A673 (cell line): ENCODE data around the gene TUBA4B. TPM values are rescaled to one million over a fixed set of nuclear protein-coding genes. Genes with fewer than 3 reads are reported as not detected.
"Not testable (repeated sequence)": the region's sequence is repeated elsewhere in the genome, so short reads cannot be mapped to it uniquely, and the experiment has no call there.

Experiments used
- BruUV-seq: library from RNA; stranded (reverse); fragments of 400-500 nt; replicated peaks from 2 replicates; lab custom pipeline; 2021; lab: Mats Ljungman, UMichigan
- CTCF ChIA-PET: fragments of 300-600 bp; sonication (Branson Sonifier 250); formaldehyde crosslinking; loops from one replicate; lab custom pipeline; 2022; ENCODE audit warnings: antibody characterized with exemption; lab: Charles Lee
- POLR2A ChIA-PET: fragments of 300-600 bp; sonication (Branson Sonifier 250); formaldehyde crosslinking; loops from one replicate; lab custom pipeline; 2022; ENCODE audit warnings: antibody characterized with exemption; ENCODE audit not compliant: low non-redundant PET; lab: Charles Lee
- DNase-seq: peaks from one replicate; pipeline ENCODE4 v3.0.0-alpha.2; 2015; ENCODE audit warnings: low spot score
- H3K27ac ChIP-seq: fragments of 200-600 bp; sonication (generic); 2 replicates; pipeline ENCODE4 v1.5.1; 2016; ENCODE audit warnings: mixed run types, low read depth, mild to moderate bottlenecking, mixed read lengths, antibody characterized with exemption, low read length; ENCODE audit not compliant: poor library complexity, severe bottlenecking
- H3K27me3 ChIP-seq: fragments of 200-600 bp; sonication (generic); replicated peaks from 2 replicates; pipeline ENCODE4 v1.6.1; 2017; ENCODE audit warnings: mixed run types, low read depth, mild to moderate bottlenecking, mixed read lengths, antibody characterized with exemption, low read length; ENCODE audit not compliant: insufficient read depth, poor library complexity
- H3K36me3 ChIP-seq: fragments of 200-600 bp; sonication (generic); 2 replicates; pipeline ENCODE4 v1.6.1; 2016; ENCODE audit warnings: mixed run types, mild to moderate bottlenecking, mixed read lengths, antibody characterized with exemption, low read length; ENCODE audit not compliant: insufficient read depth, poor library complexity, severe bottlenecking
- H3K4me1 ChIP-seq: fragments of 200-600 bp; sonication (generic); 2 replicates; pipeline ENCODE4 v1.6.1; 2017; ENCODE audit warnings: mixed run types, mild to moderate bottlenecking, mixed read lengths, antibody characterized with exemption, low read length; ENCODE audit not compliant: insufficient read depth, poor library complexity, severe bottlenecking
- H3K4me3 ChIP-seq: fragments of 200-600 bp; sonication (generic); 2 replicates; pipeline ENCODE4 v1.5.1; 2016; ENCODE audit warnings: low read depth, mixed run types, mild to moderate bottlenecking, mixed read lengths, low read length; ENCODE audit not compliant: poor library complexity, severe bottlenecking
- H3K9me3 ChIP-seq: fragments of 200-600 bp; sonication (generic); 2 replicates; pipeline ENCODE4 v1.6.1; 2016; ENCODE audit warnings: mixed run types, low read depth, mild to moderate bottlenecking, mixed read lengths, antibody characterized with exemption, low read length; ENCODE audit not compliant: poor library complexity, severe bottlenecking
- EZH2 ChIP-seq: fragments of 200-600 bp; sonication (generic); IDR thresholded peaks from 2 replicates; pipeline ENCODE4 v1.6.1; 2017; ENCODE audit warnings: borderline replicate concordance, low read depth, mild to moderate bottlenecking, mixed read lengths, antibody characterized with exemption, low read length; ENCODE audit not compliant: poor library complexity, severe bottlenecking
- intact Hi-C: fragments of 100-400 bp; cut with micrococcal nuclease; formaldehyde crosslinking; loops from one replicate; pipeline ENCODE4 v1.10.0; 2022; ENCODE audit not compliant: unreplicated experiment
- total RNA-seq: library from RNA; stranded (reverse); gene quantifications from 2 replicates; pipeline ENCODE4 v1.2.3, GENCODE V29; 2021
- TF ChIP-seq, protein P1 (sequence below): fragments of 300-800, 200-600 bp; sonication (generic); conservative IDR thresholded peaks from 2 replicates; pipeline ENCODE4 v1.5.1; 2017; ENCODE audit warnings: low read depth, mild to moderate bottlenecking, antibody characterized with exemption, low read length, moderate library complexity, mixed read lengths

TUBA4B gene
- total RNA-seq, 1 experiment from 2014 or later, result not detected

DNA sequence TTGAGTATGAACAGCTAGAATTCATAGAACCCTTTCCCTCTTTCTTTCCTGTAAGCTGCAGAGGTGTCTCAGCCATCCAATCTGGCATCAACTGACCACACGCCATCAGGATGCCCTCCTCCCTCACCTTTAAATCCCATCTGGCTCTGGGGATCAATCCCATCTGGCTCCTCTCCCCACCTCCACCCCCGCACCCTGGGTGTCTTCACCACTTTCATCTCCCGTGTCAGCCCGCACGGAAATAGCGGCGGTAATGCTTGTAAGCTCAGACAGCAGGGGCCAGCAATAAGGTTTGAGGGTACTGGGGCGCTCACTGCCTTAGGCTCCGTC, 508 bp upstream of the TUBA4B start:
- ChIA-PET POLR2A (no interaction called here), CTCF (interaction anchor here (0.6 to 1.1 kb wide), 3 partner anchors 26 to 80 kb away, joined by 6 to 10 read pairs (median 8); no protein-coding TSS in a partner anchor)
- peak overlapping the region; percentile 71 for H3K4me3 ChIP-seq
- DNase-seq, result no peak
- no peak for TF ChIP-seq EZH2
- TF ChIP-seq, protein P1, sequence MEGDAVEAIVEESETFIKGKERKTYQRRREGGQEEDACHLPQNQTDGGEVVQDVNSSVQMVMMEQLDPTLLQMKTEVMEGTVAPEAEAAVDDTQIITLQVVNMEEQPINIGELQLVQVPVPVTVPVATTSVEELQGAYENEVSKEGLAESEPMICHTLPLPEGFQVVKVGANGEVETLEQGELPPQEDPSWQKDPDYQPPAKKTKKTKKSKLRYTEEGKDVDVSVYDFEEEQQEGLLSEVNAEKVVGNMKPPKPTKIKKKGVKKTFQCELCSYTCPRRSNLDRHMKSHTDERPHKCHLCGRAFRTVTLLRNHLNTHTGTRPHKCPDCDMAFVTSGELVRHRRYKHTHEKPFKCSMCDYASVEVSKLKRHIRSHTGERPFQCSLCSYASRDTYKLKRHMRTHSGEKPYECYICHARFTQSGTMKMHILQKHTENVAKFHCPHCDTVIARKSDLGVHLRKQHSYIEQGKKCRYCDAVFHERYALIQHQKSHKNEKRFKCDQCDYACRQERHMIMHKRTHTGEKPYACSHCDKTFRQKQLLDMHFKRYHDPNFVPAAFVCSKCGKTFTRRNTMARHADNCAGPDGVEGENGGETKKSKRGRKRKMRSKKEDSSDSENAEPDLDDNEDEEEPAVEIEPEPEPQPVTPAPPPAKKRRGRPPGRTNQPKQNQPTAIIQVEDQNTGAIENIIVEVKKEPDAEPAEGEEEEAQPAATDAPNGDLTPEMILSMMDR, result no peak
- intact Hi-C loops, result no loop called here
- peak overlapping the region; percentile 62 for H3K27ac ChIP-seq
- no peaks in the 10 kb centered on the region for H3K9me3 ChIP-seq
- TSS peak; percentile 41 for BruUV-seq
- H3K36me3 ChIP-seq, result peaks cover 5% of the 10 kb centered on the region
- H3K4me1 ChIP-seq, result peaks cover 37% of the 10 kb centered on the region
- peaks cover 22% of the 10 kb centered on the region for H3K27me3 ChIP-seq

DNA sequence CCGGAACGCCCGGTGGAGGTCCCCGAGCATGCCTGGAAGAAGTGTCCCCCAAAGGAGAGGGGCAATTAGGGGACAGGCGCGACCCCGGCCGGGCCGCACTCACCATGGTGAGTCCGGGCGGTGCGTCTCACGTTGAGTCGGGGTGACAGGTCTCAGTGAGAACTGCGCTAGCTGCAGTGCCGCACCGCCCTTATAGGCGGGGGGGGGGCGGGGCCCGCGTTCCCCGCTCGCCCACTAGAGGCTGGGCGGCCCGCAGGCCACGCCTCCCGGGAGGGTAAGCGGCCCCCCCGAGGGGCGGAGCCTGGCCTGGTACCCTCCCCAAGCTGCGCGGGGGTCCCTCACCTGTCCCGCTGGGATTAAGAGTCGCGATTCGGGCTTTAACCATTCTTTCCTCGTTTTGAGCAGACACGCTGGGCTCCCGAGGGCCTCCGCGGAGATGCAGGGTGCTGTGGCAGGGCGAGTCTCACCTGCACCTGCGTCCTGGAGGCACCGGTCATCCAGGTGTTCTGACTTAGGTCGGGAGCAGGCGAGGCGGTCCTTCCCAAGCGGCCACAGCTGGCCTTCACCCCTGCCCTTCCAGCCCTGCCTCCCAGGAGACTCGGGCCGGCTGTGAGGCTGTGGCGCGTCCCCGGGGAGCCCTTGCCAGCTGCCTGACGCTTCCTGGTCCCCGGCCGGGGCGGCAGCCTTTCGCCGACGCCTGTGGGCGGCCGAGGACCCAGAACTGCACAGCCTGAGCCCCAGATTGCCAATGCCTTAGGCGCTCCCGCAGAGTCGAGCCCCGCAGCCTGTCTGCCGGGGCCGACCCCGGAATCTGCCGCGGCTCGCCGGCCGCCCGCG, 928 bp downstream of the TUBA4B start, which contains the start of gene TUBA4A:
Gene TUBA4A, minus strand, starts transcription at position 166 of the 837 bp plus-strand sequence. Its CDS starts 60 bp downstream, at position 106.
- BruUV-seq, result no TSS peak
- H3K9me3 ChIP-seq, result no peaks in the 10 kb centered on the region
- peaks cover 22% of the 10 kb centered on the region for H3K27me3 ChIP-seq
- H3K4me1 ChIP-seq, result peaks cover 33% of the 10 kb centered on the region
- CTCF ChIA-PET, result interaction anchor here (0.6 to 1.0 kb wide), 4 partner anchors 14 to 180 kb away, joined by 3 to 8 read pairs (median 4); no protein-coding TSS in a partner anchor
- peak within 1 kb of the TSS; percentile 71 for H3K4me3 ChIP-seq
- POLR2A ChIA-PET, result no interaction called here
- peak within 1 kb of the TSS; percentile 62 for H3K27ac ChIP-seq
- DNase-seq, result peak; percentile 86
- H3K36me3 ChIP-seq, result peaks cover 5% of the 10 kb centered on the region
- no peak for TF ChIP-seq EZH2
- TF ChIP-seq, protein P1, result no peak
- intact Hi-C loops, result no loop called here

DNA sequence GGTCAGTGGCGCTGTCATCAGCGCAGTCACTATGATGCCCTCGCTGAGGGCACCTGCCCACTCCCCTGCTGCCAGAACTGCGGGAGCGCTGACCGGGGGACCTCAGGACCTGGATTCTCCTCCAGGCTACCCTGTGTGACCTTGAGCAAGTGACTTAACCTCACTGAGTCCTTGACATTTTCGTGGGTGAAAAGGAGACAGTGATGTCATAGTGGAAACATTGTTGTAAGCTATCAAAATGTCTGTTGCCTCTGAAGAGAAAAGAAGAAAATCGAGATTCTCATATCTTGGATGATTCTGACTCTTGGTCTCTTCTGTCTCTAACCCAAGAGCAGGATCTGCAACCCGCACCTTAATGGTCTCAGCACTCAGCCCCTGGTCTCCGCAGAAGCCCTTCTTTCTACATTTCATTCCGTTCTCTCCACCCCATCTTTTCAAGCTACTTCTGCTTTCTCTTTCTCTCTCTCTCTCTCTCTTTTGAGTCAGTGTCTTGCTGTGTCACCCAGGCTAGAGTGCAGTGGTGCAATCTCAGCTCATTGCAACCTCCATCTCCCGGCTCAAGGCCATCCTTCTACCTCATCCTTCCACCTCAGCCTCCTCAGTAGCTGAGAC, 1.7 kb downstream of the TUBA4B start:
- H3K36me3 ChIP-seq, result peaks cover 5% of the 10 kb centered on the region
- intact Hi-C loops, result no loop called here
- TF ChIP-seq EZH2, result peak; percentile 59
- TF ChIP-seq, protein P1, result no peak
- no TSS peak for BruUV-seq
- H3K27me3 ChIP-seq, result peaks cover 22% of the 10 kb centered on the region
- no peak for DNase-seq
- ChIA-PET CTCF (no interaction called here), POLR2A (no interaction called here)
- H3K9me3 ChIP-seq, result no peaks in the 10 kb centered on the region
- peaks cover 26% of the 10 kb centered on the region for H3K4me1 ChIP-seq
- H3K27ac ChIP-seq, result no peak overlapping the region
- H3K4me3 ChIP-seq, result peak overlapping the region; percentile 71

DNA sequence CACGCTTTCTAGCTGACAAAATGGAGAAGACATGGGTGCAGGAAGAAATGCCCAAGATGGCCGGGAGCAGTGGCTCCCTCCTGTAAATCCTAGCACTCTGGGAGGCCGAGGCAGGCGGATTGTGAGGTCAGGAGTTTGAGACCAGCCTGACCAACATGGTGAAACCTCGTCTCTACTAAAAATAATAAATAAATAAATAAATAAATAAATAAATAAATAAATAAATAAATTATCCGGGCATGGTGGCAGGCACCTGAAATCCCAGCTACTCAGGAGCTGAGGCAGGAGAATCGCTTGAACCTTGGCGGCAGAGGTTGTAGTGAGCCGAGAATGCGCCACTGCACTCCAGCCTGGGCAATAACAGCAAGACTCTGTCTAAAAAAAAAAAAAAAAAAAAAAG, 5.9 kb downstream of the TUBA4B start:
- DNase-seq, POLR2A ChIA-PET, H3K4me1 ChIP-seq, intact Hi-C loops, H3K36me3 ChIP-seq, H3K27ac ChIP-seq, H3K9me3 ChIP-seq, H3K4me3 ChIP-seq, BruUV-seq: not testable (repeated sequence)
- H3K27me3 ChIP-seq, result peaks cover 22% of the 10 kb centered on the region
- CTCF ChIA-PET, result interaction anchor here (0.6 to 0.9 kb wide), 2 partner anchors 9 to 99 kb away, joined by 3 to 4 read pairs; partner anchors contain the start of gene NHEJ1
